ENCODE results near the gene GABBR2. TPM values are rescaled to one million over a fixed set of nuclear protein-coding genes. Genes with fewer than 3 reads are reported as not detected.

The GABBR2 gene
- total RNA-seq, 2 experiments from 2014 or later = not detected

- Histone ChIP-seq H3K9me3 (ENCODE audit: low read length) (no peaks in the 10 kb centered on the region), H3K4me3 (ENCODE audit: low read depth, low read length, poor library complexity, severe bottlenecking) (no peak overlapping the region), H3K79me2 (ENCODE audit: insufficient read depth, low read depth, low read length) (no peaks in the 10 kb centered on the region), H3K9me2 (ENCODE audit: insufficient read depth, low read length) (no peaks in the 10 kb centered on the region), H3K4me1 (ENCODE audit: insufficient read depth, low read length, poor library complexity, severe bottlenecking) (no peaks in the 10 kb centered on the region), H3K27ac (ENCODE audit: low read depth, low read length, poor library complexity, severe bottlenecking) (no peak overlapping the region), H3K4me2 (ENCODE audit: low read length) (no peak overlapping the region), H4K20me1 (ENCODE audit: insufficient read depth, low read length) (no peaks in the 10 kb centered on the region), H2AFZ (ENCODE audit: low read length) (no peak overlapping the region), H3K36me3 (ENCODE audit: insufficient read depth, low read length) (no peaks in the 10 kb centered on the region)
- CTCF ChIA-PET (ENCODE audit: unreplicated experiment) = no interaction called here
- no peak for TF ChIP-seq EZH2phosphoT487 (IDR thresholded peaks at IDR 0.05; ENCODE audit: borderline replicate concordance, low read depth, low read length)
- no peak for TF ChIP-seq CTCF (conservative IDR thresholded peaks at IDR 0.05; ENCODE audit: low read length)
- intact Hi-C loops (cut with micrococcal nuclease; ENCODE audit: unreplicated experiment) = no loop called here
- POLR2A ChIA-PET = interaction anchor here (0.6 kb wide), 2 partner anchors 58 to 137 kb away, joined by 3 read pairs; no protein-coding TSS in a partner anchor
- no TSS peak for BruUV-seq (replicated peaks)
- no peak for DNase-seq (ENCODE audit: low spot score)
Measured at GRCh38 chr9:98396656-98397055, 312.1 kb downstream of the GABBR2 start.

- H2AFZ ChIP-seq (ENCODE audit: low read length) = no peak overlapping the region
- ChIA-PET CTCF (ENCODE audit: unreplicated experiment) (no interaction called here), POLR2A (interaction anchor here (0.6 kb wide), 1 partner anchor 138 kb away, joined by 3 read pairs; no protein-coding TSS in a partner anchor)
- BruUV-seq (replicated peaks) = no TSS peak
- no peaks in the 10 kb centered on the region for H3K9me3 ChIP-seq (ENCODE audit: low read length)
- no peak overlapping the region for H3K4me2 ChIP-seq (ENCODE audit: low read length)
- no peaks in the 10 kb centered on the region for H3K36me3 ChIP-seq (ENCODE audit: insufficient read depth, low read length)
- H3K9me2 ChIP-seq (ENCODE audit: insufficient read depth, low read length) = no peaks in the 10 kb centered on the region
- no peaks in the 10 kb centered on the region for H3K4me1 ChIP-seq (ENCODE audit: insufficient read depth, low read length, poor library complexity, severe bottlenecking)
- H3K4me3 ChIP-seq (ENCODE audit: low read depth, low read length, poor library complexity, severe bottlenecking) = no peak overlapping the region
- intact Hi-C loops (cut with micrococcal nuclease; ENCODE audit: unreplicated experiment) = no loop called here
- no peaks in the 10 kb centered on the region for H4K20me1 ChIP-seq (ENCODE audit: insufficient read depth, low read length)
- no peak for TF ChIP-seq EZH2phosphoT487 (IDR thresholded peaks at IDR 0.05; ENCODE audit: borderline replicate concordance, low read depth, low read length)
- TF ChIP-seq CTCF (conservative IDR thresholded peaks at IDR 0.05; ENCODE audit: low read length) = no peak
- no peak overlapping the region for H3K27ac ChIP-seq (ENCODE audit: low read depth, low read length, poor library complexity, severe bottlenecking)
- no peak for DNase-seq (ENCODE audit: low spot score)
- H3K79me2 ChIP-seq (ENCODE audit: insufficient read depth, low read depth, low read length) = no peaks in the 10 kb centered on the region
Measured at GRCh38 chr9:98396236-98396635, 312.5 kb downstream of the GABBR2 start.

- Histone ChIP-seq H3K9me2 (ENCODE audit: insufficient read depth, low read length) (no peaks in the 10 kb centered on the region), H3K4me3 (ENCODE audit: low read depth, low read length, poor library complexity, severe bottlenecking) (no peak overlapping the region), H3K79me2 (ENCODE audit: insufficient read depth, low read depth, low read length) (no peaks in the 10 kb centered on the region), H3K9me3 (ENCODE audit: low read length) (no peaks in the 10 kb centered on the region), H2AFZ (ENCODE audit: low read length) (no peak overlapping the region), H3K4me2 (ENCODE audit: low read length) (no peak overlapping the region), H3K36me3 (ENCODE audit: insufficient read depth, low read length) (no peaks in the 10 kb centered on the region), H3K27ac (ENCODE audit: low read depth, low read length, poor library complexity, severe bottlenecking) (no peak overlapping the region), H4K20me1 (ENCODE audit: insufficient read depth, low read length) (no peaks in the 10 kb centered on the region), H3K4me1 (ENCODE audit: insufficient read depth, low read length, poor library complexity, severe bottlenecking) (no peaks in the 10 kb centered on the region)
- no TSS peak for BruUV-seq (replicated peaks)
- ChIA-PET POLR2A (no interaction called here), CTCF (ENCODE audit: unreplicated experiment) (no interaction called here)
- intact Hi-C loops (cut with micrococcal nuclease; ENCODE audit: unreplicated experiment) = loop anchor here (2.0 kb wide), 1 partner anchor 51 kb away; no protein-coding TSS in a partner anchor
- TF ChIP-seq EZH2phosphoT487 (IDR thresholded peaks at IDR 0.05; ENCODE audit: borderline replicate concordance, low read depth, low read length) (no peak), CTCF (conservative IDR thresholded peaks at IDR 0.05; ENCODE audit: low read length) (no peak)
- DNase-seq (ENCODE audit: low spot score) = no peak
Measured at GRCh38 chr9:98391867-98392266, 316.9 kb downstream of the GABBR2 start.
